Left renal pelvis (tissue), 4 donors: ENCODE data around the gene THAP4. TPM values are rescaled to one million over a fixed set of nuclear protein-coding genes. Genes with fewer than 3 reads are reported as not detected.

Experiments used
- polyA plus RNA-seq, 4 donors: library from polyadenylated mRNA; unstranded; fragments of 120-200 nt; gene quantifications; one replicate each; pipeline ENCODE4 v1.2.1, GENCODE V29; 2013; ENCODE audit not compliant: insufficient read length in 4 of 4

THAP4 gene
- polyA plus RNA-seq, 4 donors: 34.9 to 68.7 (median 50.6) TPM

Other genes starting within 250 kb of the THAP4 start
- gene STK25, start 128.6 kb downstream of the THAP4 start, polyA plus RNA-seq: 100 to 1,000 TPM; 143 to 234 (median 186) TPM
- gene BOK, start 78.4 kb downstream of the THAP4 start, polyA plus RNA-seq: 10 to 100 TPM; 20.0 to 26.6 (median 23.1) TPM
- 100 to 1,000 TPM in 1 of 4 donors, 10 to 100 TPM in 3; 57.6 to 102 (median 80.7) TPM for gene ATG4B, start 535 bp upstream of the THAP4 start, polyA plus RNA-seq
- 10 to 100 TPM; 31.9 to 53.3 (median 37.0) TPM for gene DTYMK, start 49.7 kb upstream of the THAP4 start, polyA plus RNA-seq
- gene ING5, start 64.9 kb upstream of the THAP4 start, polyA plus RNA-seq: 10 to 100 TPM; 28.9 to 55.8 (median 38.9) TPM
- 10 to 100 TPM; 18.5 to 54.0 (median 33.1) TPM for gene D2HGDH, start 97.5 kb upstream of the THAP4 start, polyA plus RNA-seq
- gene GAL3ST2, start 139.7 kb upstream of the THAP4 start, polyA plus RNA-seq: under 1 TPM; 0.16 to 0.87 (median 0.28) TPM
- gene NEU4, start 172.0 kb upstream of the THAP4 start, polyA plus RNA-seq: 1 to 10 TPM in 2 of 4 donors, under 1 TPM in 2; 0.63 to 2.4 (median 0.93) TPM
- gene PDCD1, start 221.7 kb upstream of the THAP4 start, polyA plus RNA-seq: under 1 TPM in 2 of 4 donors, not detected in 2; 0.08 TPM
- not detected for gene RTP5, start 232.6 kb upstream of the THAP4 start, polyA plus RNA-seq